PC-9 (cell line): ENCODE results near the gene RBFOX1. TPM values are rescaled to one million over a fixed set of nuclear protein-coding genes. Genes with fewer than 3 reads are reported as not detected.

Source experiments
- BruUV-seq: library from RNA; stranded (reverse); fragments of 400-500 nt; replicated peaks from 2 replicates; lab custom pipeline; 2021; lab: Mats Ljungman, UMichigan
- CTCF ChIA-PET: fragments of 300-600 bp; sonication (Branson Sonifier 250); formaldehyde crosslinking; loops from one replicate; lab custom pipeline; 2022; ENCODE audit warnings: antibody characterized with exemption; lab: Charles Lee
- POLR2A ChIA-PET: fragments of 300-600 bp; sonication (Branson Sonifier 250); formaldehyde crosslinking; loops from one replicate; lab custom pipeline; 2022; ENCODE audit warnings: antibody characterized with exemption; ENCODE audit not compliant: unreplicated experiment; lab: Charles Lee
- DNase-seq, 2 experiments: peaks; one replicate each; pipeline versions ENCODE4 v3.0.0 to v3.0.0-alpha.2; 2015 to 2022; ENCODE audit warnings: mixed read lengths in 1 of 2
- H2AFZ ChIP-seq: fragments of 200-600 bp; sonication (generic); 2 replicates; pipeline ENCODE4 v1.8.1; 2017; ENCODE audit warnings: antibody characterized with exemption
- H3F3A ChIP-seq: fragments of 200-600 bp; sonication (generic); 2 replicates; pipeline ENCODE4 v1.8.1; 2017; ENCODE audit warnings: antibody characterized with exemption, mild to moderate bottlenecking, low read depth; ENCODE audit not compliant: insufficient read depth
- H3K27ac ChIP-seq: fragments of 200-600 bp; sonication (generic); 2 replicates; pipeline ENCODE4 v1.6.1; 2016; ENCODE audit warnings: mixed run types
- H3K27me3 ChIP-seq: fragments of 200-600 bp; sonication (generic); 2 replicates; pipeline ENCODE4 v1.6.1; 2016; ENCODE audit warnings: low read depth, mixed run types; ENCODE audit not compliant: insufficient read depth
- H3K36me3 ChIP-seq: fragments of 200-600 bp; sonication (generic); 2 replicates; pipeline ENCODE4 v1.6.1; 2016; ENCODE audit warnings: low read depth, mixed run types
- H3K4me1 ChIP-seq: fragments of 200-600 bp; sonication (generic); replicated peaks from 2 replicates; pipeline ENCODE4 v1.6.1; 2016; ENCODE audit warnings: mixed run types; ENCODE audit not compliant: insufficient read depth
- H3K4me2 ChIP-seq: fragments of 200-600 bp; sonication (generic); 2 replicates; pipeline ENCODE4 v1.6.1; 2017; ENCODE audit warnings: mixed run types
- H3K4me3 ChIP-seq: fragments of 200-600 bp; sonication (generic); 2 replicates; pipeline ENCODE4 v1.6.1; 2016; ENCODE audit warnings: mixed run types
- H3K79me2 ChIP-seq: fragments of 200-600 bp; sonication (generic); 2 replicates; pipeline ENCODE4 v1.6.1; 2017; ENCODE audit warnings: low read depth, mixed run types
- H3K9me2 ChIP-seq: fragments of 200-600 bp; sonication (generic); 2 replicates; pipeline ENCODE4 v1.8.1; 2017; ENCODE audit warnings: mild to moderate bottlenecking; ENCODE audit not compliant: insufficient read depth
- H3K9me3 ChIP-seq: fragments of 200-600 bp; sonication (generic); 2 replicates; pipeline ENCODE4 v1.8.1; 2016; ENCODE audit warnings: low read depth; ENCODE audit not compliant: insufficient read depth
- H4K20me1 ChIP-seq: fragments of 200-600 bp; sonication (generic); 2 replicates; pipeline ENCODE4 v1.8.1; 2017; ENCODE audit not compliant: insufficient read depth
- EZH2 ChIP-seq: fragments of 200-600 bp; sonication (generic); IDR thresholded peaks from 2 replicates; pipeline ENCODE4 v1.8.0; 2017; ENCODE audit warnings: antibody characterized with exemption, low read depth
- intact Hi-C: fragments of 100-400 bp; cut with micrococcal nuclease; formaldehyde crosslinking; loops from one replicate; pipeline ENCODE4 v1.10.0; 2022; ENCODE audit not compliant: unreplicated experiment
- total RNA-seq: library from RNA; stranded (reverse); gene quantifications from 2 replicates; pipeline ENCODE4 v1.2.3, GENCODE V29; 2021
- TF ChIP-seq, protein P1 (sequence below): fragments of 200-600 bp; sonication (generic); conservative IDR thresholded peaks from 2 replicates; pipeline ENCODE4 v1.6.1; 2017; ENCODE audit warnings: mixed run types, antibody characterized with exemption, mild to moderate bottlenecking, moderate library complexity

Gene RBFOX1
- total RNA-seq, 1 experiment from 2014 or later: not detected

DNA sequence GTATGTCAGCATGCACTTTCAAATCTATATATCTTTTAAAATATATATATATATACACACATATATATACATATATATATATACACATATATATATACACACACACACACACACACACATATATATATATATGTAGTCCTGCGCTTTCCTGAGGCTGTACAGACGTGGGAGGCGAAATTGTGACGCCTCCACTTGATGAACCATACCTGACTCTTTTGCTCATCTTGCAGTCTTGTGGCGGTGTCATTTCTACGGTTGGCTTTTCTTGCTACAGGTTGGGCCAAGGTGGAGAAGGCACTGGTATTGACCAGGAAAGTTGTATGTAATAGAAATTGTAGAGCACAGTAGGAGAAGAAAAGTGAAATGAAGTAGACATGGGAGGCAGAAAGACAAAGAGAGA, 88.2 kb downstream of the RBFOX1 start:
- no peaks in the 10 kb centered on the region for H3K9me3 ChIP-seq
- BruUV-seq: no TSS peak
- DNase-seq: no peak
- H3K27ac ChIP-seq: no peak overlapping the region
- H3K4me2 ChIP-seq: no peak overlapping the region
- peaks cover 29% of the 10 kb centered on the region for H3K27me3 ChIP-seq
- no peaks in the 10 kb centered on the region for H3F3A ChIP-seq
- H3K4me3 ChIP-seq: no peak overlapping the region
- TF ChIP-seq, protein P1, sequence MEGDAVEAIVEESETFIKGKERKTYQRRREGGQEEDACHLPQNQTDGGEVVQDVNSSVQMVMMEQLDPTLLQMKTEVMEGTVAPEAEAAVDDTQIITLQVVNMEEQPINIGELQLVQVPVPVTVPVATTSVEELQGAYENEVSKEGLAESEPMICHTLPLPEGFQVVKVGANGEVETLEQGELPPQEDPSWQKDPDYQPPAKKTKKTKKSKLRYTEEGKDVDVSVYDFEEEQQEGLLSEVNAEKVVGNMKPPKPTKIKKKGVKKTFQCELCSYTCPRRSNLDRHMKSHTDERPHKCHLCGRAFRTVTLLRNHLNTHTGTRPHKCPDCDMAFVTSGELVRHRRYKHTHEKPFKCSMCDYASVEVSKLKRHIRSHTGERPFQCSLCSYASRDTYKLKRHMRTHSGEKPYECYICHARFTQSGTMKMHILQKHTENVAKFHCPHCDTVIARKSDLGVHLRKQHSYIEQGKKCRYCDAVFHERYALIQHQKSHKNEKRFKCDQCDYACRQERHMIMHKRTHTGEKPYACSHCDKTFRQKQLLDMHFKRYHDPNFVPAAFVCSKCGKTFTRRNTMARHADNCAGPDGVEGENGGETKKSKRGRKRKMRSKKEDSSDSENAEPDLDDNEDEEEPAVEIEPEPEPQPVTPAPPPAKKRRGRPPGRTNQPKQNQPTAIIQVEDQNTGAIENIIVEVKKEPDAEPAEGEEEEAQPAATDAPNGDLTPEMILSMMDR: no peak
- no peak for TF ChIP-seq EZH2
- intact Hi-C loops: no loop called here
- no peak overlapping the region for H2AFZ ChIP-seq
- POLR2A ChIA-PET: no interaction called here
- no peaks in the 10 kb centered on the region for H3K36me3 ChIP-seq
- CTCF ChIA-PET: no interaction called here
- no peaks in the 10 kb centered on the region for H3K4me1 ChIP-seq
- H4K20me1 ChIP-seq: no peaks in the 10 kb centered on the region
- no peaks in the 10 kb centered on the region for H3K79me2 ChIP-seq
- no peaks in the 10 kb centered on the region for H3K9me2 ChIP-seq

DNA sequence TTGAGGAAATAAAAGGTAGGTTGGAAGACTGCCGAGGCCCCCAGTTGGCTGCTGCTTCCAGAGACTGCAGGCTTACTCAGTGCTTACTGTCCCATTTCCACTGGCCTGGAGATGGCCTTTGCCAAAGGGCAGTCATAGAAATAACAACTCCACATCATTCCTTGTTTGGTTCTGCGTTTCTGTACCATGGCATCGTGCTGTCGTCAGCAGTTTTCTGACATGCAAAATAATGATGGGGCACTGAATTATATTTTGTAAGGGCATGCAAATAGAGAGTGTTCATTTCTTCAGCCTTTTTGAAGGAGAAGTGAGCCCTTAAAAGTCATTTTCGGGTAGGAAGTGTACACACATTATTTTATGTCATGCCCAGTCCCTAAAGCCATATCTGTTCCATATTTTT, 88.9 kb downstream of the RBFOX1 start:
- Histone ChIP-seq H3K36me3 (no peaks in the 10 kb centered on the region), H3F3A (no peaks in the 10 kb centered on the region), H2AFZ (no peak overlapping the region), H3K4me1 (no peaks in the 10 kb centered on the region), H3K27me3 (peaks cover 32% of the 10 kb centered on the region), H4K20me1 (no peaks in the 10 kb centered on the region), H3K4me3 (no peak overlapping the region), H3K27ac (no peak overlapping the region), H3K9me2 (no peaks in the 10 kb centered on the region), H3K4me2 (no peak overlapping the region), H3K9me3 (no peaks in the 10 kb centered on the region), H3K79me2 (no peaks in the 10 kb centered on the region)
- BruUV-seq: no TSS peak
- ChIA-PET POLR2A (no interaction called here), CTCF (no interaction called here)
- TF ChIP-seq, protein P1: no peak
- no peak for TF ChIP-seq EZH2
- intact Hi-C loops: no loop called here
- DNase-seq: no peak

DNA sequence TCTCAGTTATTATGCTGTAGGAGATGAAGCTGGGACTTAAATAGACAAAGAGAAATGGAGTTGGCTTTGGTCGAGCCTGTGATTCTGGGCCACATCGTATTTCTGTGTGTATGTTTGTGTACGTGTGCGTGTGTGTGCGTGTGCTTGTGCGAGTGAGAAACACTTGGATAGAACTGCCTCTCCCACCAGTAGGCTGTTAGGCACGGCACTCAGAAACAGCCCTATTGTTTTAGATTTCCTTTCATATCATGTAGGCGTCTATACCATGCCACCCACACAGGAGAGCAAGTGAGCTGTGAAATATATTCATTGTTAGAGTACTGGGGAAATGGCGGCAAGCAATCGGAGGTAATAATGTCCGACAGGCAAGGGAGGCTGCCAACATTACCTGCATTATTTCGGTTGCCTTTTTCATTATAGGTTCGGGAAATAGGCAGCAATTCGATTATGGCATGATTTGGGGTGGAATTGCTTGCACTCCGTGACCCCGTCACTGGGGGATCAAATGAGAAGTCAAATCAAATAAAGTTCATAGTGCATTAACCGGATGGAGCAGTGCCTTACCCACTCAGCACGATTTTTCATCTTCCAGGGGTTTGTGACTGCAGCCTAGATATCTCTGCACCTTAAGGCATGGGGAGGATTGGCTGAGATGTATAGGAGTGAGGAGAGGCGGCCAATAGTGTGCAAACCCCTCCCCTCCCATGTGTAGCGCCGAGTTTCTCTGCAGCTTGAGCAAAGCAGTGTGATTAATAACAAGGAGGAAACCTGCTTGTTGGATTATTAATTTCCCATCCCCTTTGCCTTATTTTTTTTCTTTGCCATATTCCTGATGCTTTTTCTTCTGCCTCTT, 89.6 kb downstream of the RBFOX1 start:
- intact Hi-C loops: no loop called here
- ChIA-PET CTCF (no interaction called here), POLR2A (no interaction called here)

More for the DNA sequence above, 89.6 kb downstream of the RBFOX1 start:
- H3K9me3 ChIP-seq: no peaks in the 10 kb centered on the region
- no peaks in the 10 kb centered on the region for H3K4me1 ChIP-seq
- no peaks in the 10 kb centered on the region for H3K36me3 ChIP-seq
- no peaks in the 10 kb centered on the region for H3K79me2 ChIP-seq
- no peak for TF ChIP-seq EZH2
- no peak overlapping the region for H3K27ac ChIP-seq
- H3K4me3 ChIP-seq: no peak overlapping the region
- no peak for DNase-seq
- H2AFZ ChIP-seq: no peak overlapping the region
- peaks cover 29% of the 10 kb centered on the region for H3K27me3 ChIP-seq
- H3F3A ChIP-seq: no peaks in the 10 kb centered on the region
- H4K20me1 ChIP-seq: no peaks in the 10 kb centered on the region
- H3K9me2 ChIP-seq: no peaks in the 10 kb centered on the region
- no peak overlapping the region for H3K4me2 ChIP-seq
- BruUV-seq: no TSS peak
